ENCODE data around the gene MLLT1.

The MLLT1 gene

DNA sequence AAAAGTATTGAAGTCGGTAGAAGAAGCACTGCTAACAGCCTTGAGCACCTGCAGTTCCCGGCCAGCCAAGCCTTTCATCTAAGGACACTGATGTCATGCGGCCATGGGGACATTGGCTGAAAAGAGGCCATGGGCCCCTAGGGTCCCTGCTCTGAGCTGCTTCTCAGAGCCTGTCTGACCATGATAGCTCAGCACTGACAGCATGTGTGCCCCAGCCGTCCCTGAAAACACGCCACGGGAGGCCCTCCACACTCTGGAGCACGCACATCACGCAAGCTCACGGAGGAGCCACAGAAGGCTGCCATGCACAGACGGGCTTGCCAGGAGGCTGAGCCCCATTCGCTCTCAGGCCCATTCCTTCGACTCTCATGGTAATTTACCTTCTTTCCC is 51.8 kb downstream of the MLLT1 start:
- TF ChIP-seq, protein P1, sequence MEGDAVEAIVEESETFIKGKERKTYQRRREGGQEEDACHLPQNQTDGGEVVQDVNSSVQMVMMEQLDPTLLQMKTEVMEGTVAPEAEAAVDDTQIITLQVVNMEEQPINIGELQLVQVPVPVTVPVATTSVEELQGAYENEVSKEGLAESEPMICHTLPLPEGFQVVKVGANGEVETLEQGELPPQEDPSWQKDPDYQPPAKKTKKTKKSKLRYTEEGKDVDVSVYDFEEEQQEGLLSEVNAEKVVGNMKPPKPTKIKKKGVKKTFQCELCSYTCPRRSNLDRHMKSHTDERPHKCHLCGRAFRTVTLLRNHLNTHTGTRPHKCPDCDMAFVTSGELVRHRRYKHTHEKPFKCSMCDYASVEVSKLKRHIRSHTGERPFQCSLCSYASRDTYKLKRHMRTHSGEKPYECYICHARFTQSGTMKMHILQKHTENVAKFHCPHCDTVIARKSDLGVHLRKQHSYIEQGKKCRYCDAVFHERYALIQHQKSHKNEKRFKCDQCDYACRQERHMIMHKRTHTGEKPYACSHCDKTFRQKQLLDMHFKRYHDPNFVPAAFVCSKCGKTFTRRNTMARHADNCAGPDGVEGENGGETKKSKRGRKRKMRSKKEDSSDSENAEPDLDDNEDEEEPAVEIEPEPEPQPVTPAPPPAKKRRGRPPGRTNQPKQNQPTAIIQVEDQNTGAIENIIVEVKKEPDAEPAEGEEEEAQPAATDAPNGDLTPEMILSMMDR (IDR thresholded peaks at IDR 0.05; ENCODE audit: insufficient read depth, low read depth, low read length, missing control alignments), result no peak
- no peak overlapping the region for H3K4me3 ChIP-seq (ENCODE audit: low read depth, low read length)
- no peak for DNase-seq (ENCODE audit: low read depth)

DNA sequence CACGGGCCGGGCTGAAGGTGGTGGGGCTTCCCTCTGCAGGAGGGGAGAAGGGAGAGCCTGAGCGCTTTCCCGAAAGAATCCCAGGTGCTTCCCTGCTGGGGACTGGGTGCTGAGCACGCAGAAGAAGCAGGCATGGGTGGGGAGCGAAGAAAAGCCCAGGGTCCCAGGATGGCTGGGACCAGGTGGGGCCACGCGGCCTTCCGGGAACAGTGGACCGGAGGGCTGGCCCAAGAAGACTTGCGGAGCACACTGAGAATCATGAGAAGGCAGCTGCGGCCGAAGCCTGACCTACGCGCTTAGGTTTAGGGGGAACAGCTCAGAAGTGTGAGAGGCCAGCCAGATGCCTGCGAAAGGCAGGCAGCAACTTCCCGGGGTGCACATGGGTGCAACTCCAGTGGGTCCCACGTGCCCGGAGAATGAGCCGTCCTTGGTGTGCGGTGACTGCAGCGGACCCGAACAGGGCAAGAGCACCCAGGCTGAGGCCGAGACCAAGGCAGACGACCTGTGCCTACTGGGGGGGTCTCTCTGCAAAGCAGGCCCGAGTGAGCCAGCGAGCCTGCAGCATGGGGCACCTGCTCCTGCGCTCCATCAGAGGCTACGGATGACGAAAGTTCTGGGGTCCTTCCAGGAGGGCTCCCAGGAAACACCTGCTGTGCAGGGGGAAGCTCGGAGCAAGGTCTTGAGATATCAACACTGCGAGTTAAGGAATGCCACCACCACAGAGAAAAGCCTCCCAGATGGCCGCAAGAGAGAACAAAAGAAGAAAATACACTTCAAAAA is 52.4 kb downstream of the MLLT1 start:
- H3K4me3 ChIP-seq (ENCODE audit: low read depth, low read length), result no peak overlapping the region

DNA sequence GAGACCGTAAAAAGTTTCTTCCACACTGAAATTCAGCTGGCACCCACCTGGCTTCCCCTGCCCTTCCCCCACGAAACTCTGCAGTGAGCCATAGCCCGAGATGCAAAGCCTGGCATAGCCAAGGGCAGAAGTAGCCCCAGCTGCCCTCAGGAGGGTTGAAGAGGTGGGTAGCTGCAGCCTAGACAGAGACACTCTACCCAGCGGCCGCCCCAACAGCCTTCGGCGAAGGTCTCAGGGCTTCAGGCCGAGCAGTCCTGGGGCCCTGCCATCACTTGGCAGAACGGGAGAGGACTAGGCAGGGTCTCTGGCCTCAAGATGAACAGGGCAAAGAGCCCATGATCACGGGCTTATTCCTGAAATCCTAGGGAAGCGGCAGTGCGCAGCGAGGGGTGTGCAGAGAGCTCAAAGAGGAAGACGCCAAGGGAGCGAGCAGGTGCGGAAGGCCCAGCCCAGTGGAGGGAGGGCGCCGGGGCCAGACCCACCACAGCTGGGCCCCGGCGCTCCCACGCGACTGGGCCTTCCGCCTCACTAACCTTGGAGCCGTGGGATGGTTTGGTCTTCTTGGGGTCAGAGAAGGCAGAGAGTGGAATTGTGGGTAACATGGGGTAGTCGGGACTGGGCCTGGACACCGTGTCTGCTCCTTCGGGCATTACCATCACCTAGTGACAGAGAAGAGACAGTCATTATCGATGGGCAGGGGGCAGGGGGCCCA is 53.2 kb downstream of the MLLT1 start:
- TF ChIP-seq, protein P1 (IDR thresholded peaks at IDR 0.05; ENCODE audit: insufficient read depth, low read depth, low read length, missing control alignments), result no peak
- DNase-seq (ENCODE audit: low read depth), result no peak
- no peak overlapping the region for H3K4me3 ChIP-seq (ENCODE audit: low read depth, low read length)

More for the DNA sequence above, 52.4 kb downstream of the MLLT1 start:
- TF ChIP-seq, protein P1 (IDR thresholded peaks at IDR 0.05; ENCODE audit: insufficient read depth, low read depth, low read length, missing control alignments), result no peak
- no peak for DNase-seq (ENCODE audit: low read depth)

DNA sequence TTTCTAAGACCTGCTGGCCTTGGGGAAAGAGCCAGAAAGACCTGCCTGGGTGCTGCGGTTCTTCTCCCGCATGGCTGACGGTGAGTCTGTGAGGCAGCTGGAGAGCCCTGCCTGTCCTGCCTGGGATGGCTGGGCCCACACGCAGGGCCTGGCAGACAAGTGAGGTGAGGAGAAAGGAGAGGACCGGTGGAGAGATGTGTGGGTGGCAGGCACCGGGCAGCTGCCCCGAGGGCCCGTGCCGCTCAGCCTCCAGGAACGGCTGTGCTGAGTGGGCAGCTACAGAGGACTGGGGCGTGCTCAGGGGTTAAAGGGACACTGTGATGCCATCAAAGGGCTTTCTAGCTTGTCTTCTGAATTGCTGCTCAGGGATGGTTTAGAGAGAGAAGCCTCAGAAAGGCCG is 53.8 kb downstream of the MLLT1 start:
- no peak for DNase-seq (ENCODE audit: low read depth)
- TF ChIP-seq, protein P1 (IDR thresholded peaks at IDR 0.05; ENCODE audit: insufficient read depth, low read depth, low read length, missing control alignments), result no peak
- H3K4me3 ChIP-seq (ENCODE audit: low read depth, low read length), result no peak overlapping the region

DNA sequence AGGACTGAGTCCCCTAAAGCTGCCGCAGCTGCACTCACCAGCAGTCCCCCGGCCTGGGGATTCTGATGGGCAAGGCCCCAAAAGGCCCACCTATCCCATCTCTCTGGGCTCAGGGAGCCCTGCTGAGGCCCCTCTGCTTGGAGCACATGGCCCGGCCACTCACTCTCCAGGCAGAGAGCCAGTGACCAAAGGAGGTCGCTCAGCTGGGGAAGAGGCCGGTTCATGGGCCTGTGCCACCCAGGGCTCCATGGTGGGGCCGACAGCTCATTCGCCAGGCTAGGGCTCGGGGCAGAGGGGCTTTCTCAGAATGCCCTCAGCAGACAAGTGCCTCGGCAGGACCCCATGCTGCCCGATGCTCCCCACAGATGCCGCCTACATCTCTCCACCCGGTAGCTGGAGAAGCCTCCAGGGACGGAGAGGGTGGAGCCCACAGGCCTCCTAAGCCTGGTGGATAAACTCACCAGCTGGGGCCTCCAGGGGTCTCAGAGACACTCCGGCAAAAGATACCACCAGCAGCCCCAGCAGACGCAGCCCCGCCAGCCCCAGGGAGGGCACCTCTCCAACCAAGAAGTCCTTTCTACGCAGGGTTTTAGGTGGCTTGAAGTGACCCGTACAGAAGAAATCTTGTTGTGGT is 54.4 kb downstream of the MLLT1 start:
- TF ChIP-seq, protein P1 (IDR thresholded peaks at IDR 0.05; ENCODE audit: insufficient read depth, low read depth, low read length, missing control alignments), result no peak
- no peak overlapping the region for H3K4me3 ChIP-seq (ENCODE audit: low read depth, low read length)
- DNase-seq (ENCODE audit: low read depth), result no peak

DNA sequence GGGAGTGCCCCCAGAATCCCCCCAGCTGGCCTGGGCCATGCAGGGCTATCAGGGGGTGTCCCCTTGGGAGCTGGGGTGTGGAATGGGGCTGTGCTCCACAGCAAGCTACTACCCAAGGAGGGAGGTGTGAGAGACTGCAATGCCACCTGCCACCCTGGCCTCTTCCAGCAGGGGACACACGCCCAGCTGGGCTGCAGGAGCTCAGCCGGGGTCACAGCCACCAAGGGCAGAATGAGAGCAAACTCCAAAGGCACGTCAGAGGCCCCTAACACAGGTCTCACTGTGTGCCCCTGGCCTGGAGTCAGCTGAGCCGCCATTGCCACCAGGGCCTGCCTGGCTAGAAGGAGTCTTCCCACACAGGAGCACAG is 55.5 kb downstream of the MLLT1 start:
- TF ChIP-seq, protein P1 (IDR thresholded peaks at IDR 0.05; ENCODE audit: insufficient read depth, low read depth, low read length, missing control alignments), result no peak
- no peak overlapping the region for H3K4me3 ChIP-seq (ENCODE audit: low read depth, low read length)
- DNase-seq (ENCODE audit: low read depth), result no peak

Measured in GM12865 (cell line).